ENCODE measurements around the gene SENP1.
"Not testable (repeated sequence)": the region's sequence is repeated elsewhere in the genome, so short reads cannot be mapped to it uniquely, and the experiment has no call there.

SENP1 gene

DNA sequence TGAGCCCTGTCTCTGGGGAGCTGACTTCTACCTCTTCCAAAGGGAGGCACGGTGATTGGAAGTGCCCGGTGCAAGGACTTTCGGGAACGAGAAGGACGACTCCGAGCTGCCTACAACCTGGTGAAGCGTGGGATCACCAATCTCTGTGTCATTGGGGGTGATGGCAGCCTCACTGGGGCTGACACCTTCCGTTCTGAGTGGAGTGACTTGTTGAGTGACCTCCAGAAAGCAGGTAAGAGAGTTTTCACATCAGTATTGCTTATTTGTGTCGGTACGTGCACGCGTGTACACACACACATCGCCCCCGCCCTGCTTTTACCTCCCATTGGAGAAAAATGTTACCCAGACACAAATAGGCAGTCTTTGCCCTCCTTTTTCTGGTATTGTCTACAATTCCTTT is 26.9 kb upstream of the SENP1 start:
- no peak for DNase-seq (ENCODE audit: extremely low read depth, low read depth)
- no peak overlapping the region for H3K4me3 ChIP-seq (replicated peaks; ENCODE audit: low read depth, low read length)
- TF ChIP-seq, protein P1, sequence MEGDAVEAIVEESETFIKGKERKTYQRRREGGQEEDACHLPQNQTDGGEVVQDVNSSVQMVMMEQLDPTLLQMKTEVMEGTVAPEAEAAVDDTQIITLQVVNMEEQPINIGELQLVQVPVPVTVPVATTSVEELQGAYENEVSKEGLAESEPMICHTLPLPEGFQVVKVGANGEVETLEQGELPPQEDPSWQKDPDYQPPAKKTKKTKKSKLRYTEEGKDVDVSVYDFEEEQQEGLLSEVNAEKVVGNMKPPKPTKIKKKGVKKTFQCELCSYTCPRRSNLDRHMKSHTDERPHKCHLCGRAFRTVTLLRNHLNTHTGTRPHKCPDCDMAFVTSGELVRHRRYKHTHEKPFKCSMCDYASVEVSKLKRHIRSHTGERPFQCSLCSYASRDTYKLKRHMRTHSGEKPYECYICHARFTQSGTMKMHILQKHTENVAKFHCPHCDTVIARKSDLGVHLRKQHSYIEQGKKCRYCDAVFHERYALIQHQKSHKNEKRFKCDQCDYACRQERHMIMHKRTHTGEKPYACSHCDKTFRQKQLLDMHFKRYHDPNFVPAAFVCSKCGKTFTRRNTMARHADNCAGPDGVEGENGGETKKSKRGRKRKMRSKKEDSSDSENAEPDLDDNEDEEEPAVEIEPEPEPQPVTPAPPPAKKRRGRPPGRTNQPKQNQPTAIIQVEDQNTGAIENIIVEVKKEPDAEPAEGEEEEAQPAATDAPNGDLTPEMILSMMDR (IDR thresholded peaks at IDR 0.05; ENCODE audit: low read depth, low read length, missing control alignments), result no peak

DNA sequence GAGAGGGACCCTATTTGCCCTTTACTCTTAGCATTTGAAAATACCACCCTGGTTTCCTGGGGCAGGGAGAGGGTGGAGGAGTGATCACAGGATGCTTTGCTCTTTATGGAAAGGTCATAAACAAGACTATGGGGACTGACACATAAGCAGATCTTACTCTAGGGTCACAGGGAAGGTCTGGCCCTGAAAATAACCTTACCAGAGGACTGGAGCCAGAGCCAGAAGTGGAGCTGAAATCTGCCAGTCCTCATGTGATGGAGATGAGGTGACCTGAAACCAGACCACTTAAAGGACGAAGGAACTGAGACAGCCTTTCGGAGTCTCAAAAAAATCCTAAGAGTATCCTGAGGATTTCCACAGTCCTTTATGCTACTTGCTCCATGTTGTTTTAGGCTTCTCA is 25.6 kb upstream of the SENP1 start:
- TF ChIP-seq, protein P1 (IDR thresholded peaks at IDR 0.05; ENCODE audit: low read depth, low read length, missing control alignments), result no peak
- H3K4me3 ChIP-seq (replicated peaks; ENCODE audit: low read depth, low read length), result no peak overlapping the region
- DNase-seq (ENCODE audit: extremely low read depth, low read depth), result no peak

DNA sequence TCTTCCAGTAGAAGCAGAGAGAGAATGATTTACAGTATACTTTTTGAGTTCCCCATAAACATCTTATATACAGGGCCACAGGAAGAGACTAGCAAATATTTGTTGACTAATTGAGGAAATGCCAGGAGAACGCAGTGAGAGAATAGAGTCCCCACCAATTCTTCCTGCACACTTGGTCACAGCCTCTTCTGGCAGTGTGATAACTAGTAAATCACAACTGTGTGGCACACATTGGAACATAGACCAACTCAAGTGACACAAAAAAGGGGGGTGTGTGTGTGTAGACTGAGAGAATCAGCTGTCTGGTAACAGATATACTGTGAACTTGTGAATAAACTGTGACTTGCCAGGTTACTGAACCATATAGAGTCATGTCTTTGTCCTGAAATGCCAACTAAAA is 23.5 kb upstream of the SENP1 start:
- H3K4me3 ChIP-seq (replicated peaks; ENCODE audit: low read depth, low read length), result no peak overlapping the region
- no peak for DNase-seq (ENCODE audit: extremely low read depth, low read depth)
- TF ChIP-seq, protein P1 (IDR thresholded peaks at IDR 0.05; ENCODE audit: low read depth, low read length, missing control alignments), result no peak

DNA sequence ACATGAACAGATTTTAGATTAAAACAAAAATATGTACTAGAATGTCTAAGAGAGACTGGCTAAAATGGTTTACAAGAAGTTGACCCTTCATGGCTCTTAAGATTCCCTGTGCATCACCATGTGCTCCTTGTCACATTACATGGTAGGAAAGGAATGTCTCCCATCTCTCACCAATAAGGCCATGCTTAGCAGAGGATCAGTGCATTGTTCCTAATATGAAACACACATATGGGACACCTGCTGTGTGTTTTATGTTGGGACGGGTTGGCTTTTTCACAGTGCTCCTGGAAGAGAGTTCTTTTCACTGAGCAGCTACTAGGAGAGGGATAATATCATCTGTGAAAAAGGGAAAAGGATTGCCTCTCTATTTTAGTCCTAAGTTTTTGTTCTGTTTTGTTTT is 22.9 kb upstream of the SENP1 start:
- TF ChIP-seq, protein P1 (IDR thresholded peaks at IDR 0.05; ENCODE audit: low read depth, low read length, missing control alignments), result no peak
- H3K4me3 ChIP-seq (replicated peaks; ENCODE audit: low read depth, low read length), result no peak overlapping the region
- DNase-seq (ENCODE audit: extremely low read depth, low read depth), result no peak

DNA sequence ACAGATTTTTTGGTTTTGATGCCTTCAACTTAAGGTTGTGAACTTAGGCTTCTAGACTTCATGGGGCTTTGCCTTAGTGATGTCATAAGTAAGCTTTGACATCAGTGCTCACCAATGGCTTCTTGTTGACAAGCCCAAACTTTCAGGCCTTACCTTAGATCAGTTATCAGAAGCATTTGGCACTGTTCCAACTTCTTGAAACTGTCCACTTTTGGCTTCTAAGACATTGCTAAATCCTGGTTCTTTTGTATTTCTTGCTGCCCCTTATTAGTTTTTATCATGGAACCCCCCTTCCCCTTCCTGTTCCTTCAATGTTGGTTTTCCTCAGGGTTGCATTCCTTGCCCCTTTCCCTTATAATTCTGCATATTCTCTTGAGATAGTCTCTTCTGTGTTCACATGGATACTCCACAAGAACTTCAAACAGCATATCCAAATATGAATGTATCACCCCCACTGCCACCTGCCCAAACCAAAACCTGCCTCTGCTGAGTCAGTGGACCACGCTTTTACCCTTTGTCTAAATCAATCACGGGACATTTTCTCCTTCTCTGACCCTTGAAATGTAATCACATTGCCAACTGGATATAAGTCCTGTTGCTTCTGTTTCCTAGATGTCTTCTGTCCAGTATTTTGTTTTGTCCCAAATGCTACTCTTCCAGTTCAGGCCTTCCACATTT is 21.2 kb upstream of the SENP1 start:
- TF ChIP-seq, protein P1 (IDR thresholded peaks at IDR 0.05; ENCODE audit: low read depth, low read length, missing control alignments), result no peak
- DNase-seq (ENCODE audit: extremely low read depth, low read depth), result no peak
- no peak overlapping the region for H3K4me3 ChIP-seq (replicated peaks; ENCODE audit: low read depth, low read length)

DNA sequence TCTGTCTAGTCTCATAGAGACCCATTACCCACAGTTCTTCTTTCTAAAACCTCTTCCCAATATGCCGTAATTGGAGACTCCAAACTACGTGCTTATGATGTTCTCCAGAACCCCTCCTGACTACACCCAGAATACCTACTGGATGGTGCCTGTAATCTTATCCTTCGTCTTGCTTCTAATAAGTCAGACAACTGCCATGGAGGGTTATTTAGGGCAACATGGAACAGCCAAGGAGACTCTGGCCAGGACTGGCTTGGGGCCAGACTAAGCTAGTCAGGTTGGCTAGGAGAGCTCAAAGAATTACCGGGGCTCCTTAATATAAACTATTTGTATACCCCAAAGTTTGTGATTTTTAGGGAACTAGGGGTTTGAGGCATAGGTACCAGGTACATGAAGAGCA is 20.1 kb upstream of the SENP1 start:
- H3K4me3 ChIP-seq (replicated peaks; ENCODE audit: low read depth, low read length), result no peak overlapping the region
- TF ChIP-seq, protein P1 (IDR thresholded peaks at IDR 0.05; ENCODE audit: low read depth, low read length, missing control alignments), result no peak
- no peak for DNase-seq (ENCODE audit: extremely low read depth, low read depth)

DNA sequence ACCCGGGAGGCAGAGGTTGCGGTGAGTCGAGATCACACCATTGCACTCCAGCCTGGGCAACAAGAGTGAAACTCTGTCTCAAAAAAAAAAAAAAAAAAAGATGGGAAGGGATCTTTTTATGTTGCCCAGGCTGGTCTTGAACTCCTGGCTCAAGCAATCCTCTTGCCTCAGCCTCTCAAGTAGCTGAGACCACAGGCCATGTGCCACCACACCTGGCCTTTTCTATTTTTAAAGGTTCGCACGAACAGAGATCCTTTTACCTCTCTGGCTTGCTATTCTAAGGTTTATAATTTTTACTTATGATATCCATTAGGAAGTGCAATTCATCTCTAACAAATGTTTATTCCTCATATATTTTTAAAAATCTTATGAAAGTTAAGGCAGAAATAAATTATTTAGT is 19.7 kb upstream of the SENP1 start:
- H3K4me3 ChIP-seq (replicated peaks; ENCODE audit: low read depth, low read length); DNase-seq (ENCODE audit: extremely low read depth, low read depth): not testable (repeated sequence)

All from HFF-Myc (cell line).